Fibroblast of villous mesenchyme (primary cell): ENCODE measurements around the gene PRDM1. TPM values are rescaled to one million over a fixed set of nuclear protein-coding genes. Genes with fewer than 3 reads are reported as not detected.

Source experiments
- DNase-seq: peaks from one replicate; pipeline ENCODE4 v3.0.0-alpha.2; 2010; ENCODE audit warnings: low read depth
- H3K4me3 ChIP-seq: 2 replicates; pipeline ENCODE4 v1.5.1; 2011; ENCODE audit warnings: low read depth, mild to moderate bottlenecking, low read length
- CTCF ChIP-seq: IDR thresholded peaks from 2 replicates; pipeline ENCODE4 v1.5.1; 2012; ENCODE audit warnings: low read depth, mild to moderate bottlenecking, low read length; ENCODE audit not compliant: insufficient read depth
- total RNA-seq: library from RNA; depleted of rRNA; stranded (reverse); fragments of >200 nt; gene quantifications from 2 replicates; pipeline ENCODE4 v1.2.3, GENCODE V29; 2012

The PRDM1 gene
- total RNA-seq, 1 donor = 39.7 TPM

- no peak for TF ChIP-seq CTCF
- DNase-seq = no peak
- no peak overlapping the region for H3K4me3 ChIP-seq
Measured at GRCh38 chr6:106110164-106110826, 24.2 kb downstream of the PRDM1 start.

GRCh38 chr6:106112433-106112832 is 26.3 kb downstream of the PRDM1 start:
- DNase-seq = no peak
- no peak overlapping the region for H3K4me3 ChIP-seq
- no peak for TF ChIP-seq CTCF

DNA sequence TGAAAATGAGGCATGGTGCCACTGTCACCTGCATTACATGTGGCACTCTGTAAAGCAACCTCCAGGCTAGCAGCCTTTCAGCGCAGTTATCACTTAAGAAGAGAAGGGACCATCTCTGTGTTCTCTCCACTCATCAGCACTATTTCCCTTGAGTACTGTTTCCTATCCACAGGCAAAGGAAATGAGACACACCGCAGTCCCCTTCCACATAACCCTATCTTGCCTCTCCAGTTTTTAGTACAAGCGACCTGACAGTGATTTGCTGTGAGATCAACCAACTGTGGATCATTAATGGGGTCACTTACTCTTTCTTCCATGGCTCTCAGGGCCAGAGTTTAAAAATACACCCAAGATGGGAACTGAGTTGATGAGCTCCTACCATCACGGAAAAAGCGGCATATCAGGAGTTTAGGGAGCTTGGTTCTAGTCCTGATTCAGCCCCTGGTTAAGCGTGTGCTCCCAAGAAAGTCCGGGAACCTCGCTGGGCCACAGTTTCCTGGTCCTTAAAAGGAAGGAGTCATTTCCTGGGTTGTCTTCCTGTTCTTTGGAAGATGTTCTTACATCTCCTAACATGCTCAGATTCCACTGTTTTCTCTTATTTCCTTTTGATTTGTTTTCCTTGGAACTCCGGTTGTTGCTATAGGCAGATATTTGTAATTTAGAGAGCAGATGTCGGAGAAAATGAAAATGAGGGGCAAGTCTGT is 27.3 kb downstream of the PRDM1 start:
- DNase-seq = no peak
- H3K4me3 ChIP-seq = no peak overlapping the region
- no peak for TF ChIP-seq CTCF

DNA sequence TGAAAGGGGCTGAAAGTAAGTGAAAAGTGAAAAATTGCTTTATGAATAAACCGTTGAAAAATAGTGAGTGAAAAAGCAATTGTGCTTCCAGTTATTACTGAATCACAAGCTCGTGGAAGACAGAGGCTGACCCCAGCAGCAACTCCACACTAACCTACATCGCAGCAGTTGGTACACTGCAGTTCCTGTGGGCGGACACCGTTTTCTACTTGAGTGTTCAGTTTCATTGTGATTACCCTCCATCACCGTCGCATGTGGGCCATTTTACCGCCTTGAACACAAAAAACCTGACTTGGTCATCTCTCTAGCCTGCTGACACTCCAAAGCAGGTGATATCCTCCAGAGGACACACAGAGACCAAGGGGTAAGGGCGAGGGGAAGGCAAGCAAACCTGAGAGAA is 28.4 kb downstream of the PRDM1 start:
- no peak for DNase-seq
- TF ChIP-seq CTCF = no peak
- no peak overlapping the region for H3K4me3 ChIP-seq

GRCh38 chr6:106115286-106115685 is 29.1 kb downstream of the PRDM1 start:
- DNase-seq = no peak
- no peak for TF ChIP-seq CTCF

DNA sequence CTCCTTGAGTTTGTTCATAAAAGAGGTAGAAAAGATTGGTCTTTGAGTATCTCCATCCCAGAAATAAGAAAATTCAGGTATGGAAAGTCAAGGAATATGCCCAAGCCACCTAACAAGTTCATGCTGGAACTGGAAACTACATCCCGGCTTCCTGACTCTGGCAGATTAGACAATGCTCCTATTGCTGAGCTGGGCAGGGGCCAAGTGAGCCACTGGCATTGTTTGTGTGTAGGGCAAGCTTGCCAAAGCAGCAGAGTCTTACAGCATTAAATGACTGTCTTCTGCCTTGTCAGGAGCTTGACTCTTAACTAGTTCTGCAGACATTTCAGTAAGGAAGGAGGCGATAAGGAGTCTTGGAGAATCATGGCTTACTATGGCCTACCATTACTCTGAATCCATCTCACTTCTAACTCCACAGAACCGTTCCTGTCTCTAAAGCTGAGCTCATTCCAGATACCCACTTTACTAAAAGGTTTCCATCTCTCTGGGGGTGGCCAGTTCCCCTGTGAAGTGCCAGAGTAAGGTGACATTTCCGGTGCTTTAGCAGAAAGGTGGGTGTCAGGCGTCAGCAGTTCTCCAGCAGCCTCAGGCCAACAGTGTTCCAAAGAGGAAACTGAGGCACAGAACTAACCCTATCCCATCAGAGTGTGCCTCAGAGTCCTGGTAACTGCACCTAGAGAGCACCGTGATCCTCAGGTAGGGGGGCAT is 30.1 kb downstream of the PRDM1 start:
- H3K4me3 ChIP-seq = no peak overlapping the region
- DNase-seq = no peak
- TF ChIP-seq CTCF = no peak

More at GRCh38 chr6:106115286-106115685, 29.1 kb downstream of the PRDM1 start:
- no peak overlapping the region for H3K4me3 ChIP-seq
